GM12865 (cell line): ENCODE measurements around the gene PRRC2B.

ENCODE experiments used
- DNase-seq: peaks from one replicate; pipeline ENCODE4 v3.0.0; 2010; ENCODE audit warnings: low read depth
- H3K4me3 ChIP-seq: 2 replicates; pipeline ENCODE4 v1.5.1; 2011; ENCODE audit warnings: mild to moderate bottlenecking, low read depth, low read length, control low read depth
- CTCF ChIP-seq: IDR thresholded peaks from 2 replicates; pipeline ENCODE4 v1.5.1; 2011; ENCODE audit warnings: low read length, control low read depth, low read depth, inconsistent platforms; ENCODE audit not compliant: insufficient read depth; ENCODE audit errors: missing control alignments

The PRRC2B gene

GRCh38 chr9:131419716-131420115 lies 25.8 kb downstream of the PRRC2B start:
- no peak overlapping the region for H3K4me3 ChIP-seq
- DNase-seq: no peak
- TF ChIP-seq CTCF: no peak

GRCh38 chr9:131420980-131421624 lies 27.2 kb downstream of the PRRC2B start:
- TF ChIP-seq CTCF: no peak
- H3K4me3 ChIP-seq: no peak overlapping the region
- DNase-seq: no peak

GRCh38 chr9:131421691-131422090 lies 27.8 kb downstream of the PRRC2B start:
- no peak for DNase-seq
- H3K4me3 ChIP-seq: no peak overlapping the region
- no peak for TF ChIP-seq CTCF

- DNase-seq: no peak
- H3K4me3 ChIP-seq: no peak overlapping the region
- no peak for TF ChIP-seq CTCF
These were observed 28.4 kb downstream of the PRRC2B start for GRCh38 chr9:131422241-131422792.

- DNase-seq: peak; percentile 95
- no peak overlapping the region for H3K4me3 ChIP-seq
- TF ChIP-seq CTCF: no peak
These were observed 29.3 kb downstream of the PRRC2B start for GRCh38 chr9:131423171-131423581.

GRCh38 chr9:131426545-131426944 lies 32.7 kb downstream of the PRRC2B start:
- no peak for DNase-seq
- H3K4me3 ChIP-seq: no peak overlapping the region
- no peak for TF ChIP-seq CTCF
